Common myeloid progenitor, CD34-positive (primary cell): ENCODE measurements around the gene KNDC1.

ENCODE experiments used
- CTCF ChIA-PET: fragments of 350-600 bp; sonication (Branson Sonifier 250); formaldehyde crosslinking; loops from one replicate; lab custom pipeline; 2021; ENCODE audit warnings: antibody characterized with exemption; lab: Charles Lee
- POLR2A ChIA-PET: fragments of 350-600 bp; sonication (Branson Sonifier 250); formaldehyde crosslinking; loops from one replicate; lab custom pipeline; 2021; ENCODE audit warnings: antibody characterized with exemption; lab: Charles Lee
- DNase-seq, 3 donors: peaks; one replicate each; pipeline versions ENCODE4 v3.0.0 to v3.0.0-alpha.2; 2013
- H3K27ac ChIP-seq, 2 experiments: 1 replicate in 1 of 2; 2 replicates in 1 of 2; pipeline ENCODE4 v1.7.0; 2013; ENCODE audit warnings: inconsistent platforms in 2 of 2, low read length in 2 of 2, mild to moderate bottlenecking in 2 of 2, low read depth in 1 of 2, moderate library complexity in 1 of 2; ENCODE audit not compliant: severe bottlenecking in 2 of 2, insufficient read depth in 1 of 2, poor library complexity in 1 of 2
- H3K27me3 ChIP-seq, 5 experiments: replicated peaks in 2 of 5; 1 replicate in 3 of 5; 2 replicates in 2 of 5; pipeline versions ENCODE4 v1.6.1 to v1.7.0; 2013; ENCODE audit warnings: low read length in 4 of 5, mild to moderate bottlenecking in 2 of 5, moderate library complexity in 2 of 5, inconsistent platforms in 1 of 5; ENCODE audit not compliant: insufficient read depth in 5 of 5, control insufficient read depth in 4 of 5
- H3K36me3 ChIP-seq, 4 experiments: 1 replicate in 2 of 4; 2 replicates in 2 of 4; pipeline versions ENCODE4 v1.6.1 to v1.7.0; 2013; ENCODE audit warnings: low read length in 3 of 4, control low read depth in 1 of 4, mild to moderate bottlenecking in 1 of 4; ENCODE audit not compliant: control insufficient read depth in 4 of 4, insufficient read depth in 4 of 4
- H3K4me1 ChIP-seq, 4 experiments: 1 replicate in 3 of 4; 2 replicates in 1 of 4; pipeline versions ENCODE4 v1.6.1 to v1.7.1; 2013; ENCODE audit warnings: low read length in 3 of 4, mild to moderate bottlenecking in 3 of 4, control low read depth in 1 of 4, inconsistent platforms in 1 of 4, moderate library complexity in 1 of 4; ENCODE audit not compliant: control insufficient read depth in 4 of 4, insufficient read depth in 4 of 4; ENCODE audit errors: control extremely low read depth in 1 of 4
- H3K4me3 ChIP-seq, 7 experiments: 1 replicate in 4 of 7; 2 replicates in 3 of 7; pipeline versions ENCODE4 v1.5.1 to v1.7.0; 2013; ENCODE audit warnings: mild to moderate bottlenecking in 7 of 7, low read length in 6 of 7, moderate library complexity in 6 of 7, inconsistent platforms in 2 of 7, low read depth in 2 of 7, control low read depth in 1 of 7; ENCODE audit not compliant: insufficient read depth in 4 of 7, control insufficient read depth in 1 of 7; ENCODE audit errors: extremely low read depth in 1 of 7
- H3K9me3 ChIP-seq, 5 experiments: 1 replicate in 4 of 5; 2 replicates in 1 of 5; pipeline versions ENCODE4 v1.6.1 to v1.7.1; 2013; ENCODE audit warnings: low read length in 4 of 5, mild to moderate bottlenecking in 2 of 5, inconsistent platforms in 1 of 5, low read depth in 1 of 5, moderate library complexity in 1 of 5; ENCODE audit not compliant: control insufficient read depth in 4 of 5, insufficient read depth in 2 of 5; ENCODE audit errors: control extremely low read depth in 1 of 5
- WGBS: methylation state at CpG from one replicate; pipeline ENCODE4 v1.1.5; 2013; ENCODE audit not compliant: insufficient coverage; 5-methylcytosine and 5-hydroxymethylcytosine counted together

Gene KNDC1

GRCh38 chr10:133273534-133274143 lies 113.6 kb downstream of the KNDC1 start:
- DNase-seq: no peak
- POLR2A ChIA-PET: interaction anchor here (5.8 kb wide), 1 partner anchor 10 kb away, joined by 63 read pairs; no protein-coding TSS in a partner anchor
- Histone ChIP-seq H3K27ac (no peak overlapping the region), H3K9me3 (no peaks in the 10 kb centered on the region), H3K4me1 (peaks cover 6 to 49% (median 45%) of the 10 kb centered on the region in 4 experiments), H3K27me3 (no peaks in the 10 kb centered on the region), H3K36me3 (peaks cover 0 to 52% (median 26%) of the 10 kb centered on the region in 4 experiments), H3K4me3 (no peak overlapping the region)
- CTCF ChIA-PET: no interaction called here
- 96% methylated on average over 25 of the region's 28 CpGs for WGBS

GRCh38 chr10:133274751-133275683 lies 115.0 kb downstream of the KNDC1 start:
- WGBS: 2% methylated on average over 21 of the region's 26 CpGs
- POLR2A ChIA-PET: interaction anchor here (0.7 to 5.8 kb wide), 7 partner anchors 11 to 103 kb away, joined by 3 to 63 read pairs (median 3); partner anchors contain the start of genes TUBGCP2 and ZNF511
- peak overlapping the region; percentile 80 to 86 for H3K27ac ChIP-seq

GRCh38 chr10:133275684-133276092 lies 115.7 kb downstream of the KNDC1 start:
- Histone ChIP-seq H3K4me3 (peak overlapping the region; percentile 57 to 91 (median 72)), H3K4me1 (peaks cover 11 to 69% (median 66%) of the 10 kb centered on the region in 4 experiments), H3K27ac (peak overlapping the region; percentile 80 to 86), H3K27me3 (no peaks in the 10 kb centered on the region), H3K9me3 (no peaks in the 10 kb centered on the region), H3K36me3 (peaks cover 0 to 32% (median 16%) of the 10 kb centered on the region in 4 experiments)
- 0% methylated on average over 12 of the region's 12 CpGs for WGBS
- ChIA-PET POLR2A (interaction anchor here (0.7 to 5.8 kb wide), 7 partner anchors 12 to 38 kb away, joined by 3 to 63 read pairs (median 4); partner anchors contain the start of genes TUBGCP2, VENTX and ZNF511), CTCF (interaction anchor here (0.8 to 7.1 kb wide), 9 partner anchors 10 to 132 kb away, joined by 3 to 112 read pairs (median 9); no protein-coding TSS in a partner anchor)
- DNase-seq: peak in 2 of 3 donors; percentile 56 to 60

More at GRCh38 chr10:133274751-133275683, 115.0 kb downstream of the KNDC1 start:
- peak; percentile 87 to 97 (median 96) for DNase-seq
- Histone ChIP-seq H3K9me3 (no peaks in the 10 kb centered on the region), H3K4me3 (peak overlapping the region; percentile 57 to 91 (median 72)), H3K27me3 (no peaks in the 10 kb centered on the region), H3K36me3 (peaks cover 0 to 38% (median 18%) of the 10 kb centered on the region in 4 experiments), H3K4me1 (peaks cover 9 to 63% (median 59%) of the 10 kb centered on the region in 4 experiments)
- CTCF ChIA-PET: interaction anchor here (0.8 to 7.1 kb wide), 10 partner anchors 9 to 132 kb away, joined by 3 to 112 read pairs (median 8); no protein-coding TSS in a partner anchor
